ENCODE measurements around the gene SLC12A7.
"Not testable (repeated sequence)": the region's sequence is repeated elsewhere in the genome, so short reads cannot be mapped to it uniquely, and the experiment has no call there.

Gene SLC12A7

GRCh38 chr5:1090538-1090937 is 21.3 kb downstream of the SLC12A7 start:
- in situ Hi-C loops (cut with MboI; ENCODE audit: low pct_unique_long_range_greater_than_20kb, low sequenced_read_pairs), result no loop called here
- DNase-seq, result no peak

GRCh38 chr5:1089621-1090040 is 22.2 kb downstream of the SLC12A7 start:
- no peak for DNase-seq
- in situ Hi-C loops (cut with MboI; ENCODE audit: low pct_unique_long_range_greater_than_20kb, low sequenced_read_pairs), result no loop called here

- in situ Hi-C loops (cut with MboI; ENCODE audit: low pct_unique_long_range_greater_than_20kb, low sequenced_read_pairs), result no loop called here
These were observed 22.7 kb downstream of the SLC12A7 start for GRCh38 chr5:1089146-1089545.

GRCh38 chr5:1088726-1089125 is 23.1 kb downstream of the SLC12A7 start:
- DNase-seq, result no peak
- in situ Hi-C loops (cut with MboI; ENCODE audit: low pct_unique_long_range_greater_than_20kb, low sequenced_read_pairs), result no loop called here

More at GRCh38 chr5:1089146-1089545, 22.7 kb downstream of the SLC12A7 start:
- DNase-seq, result no peak

- DNase-seq, result no peak
- in situ Hi-C loops (cut with MboI; ENCODE audit: low pct_unique_long_range_greater_than_20kb, low sequenced_read_pairs), result no loop called here
These were observed 23.8 kb downstream of the SLC12A7 start for GRCh38 chr5:1088031-1088430.

GRCh38 chr5:1087428-1087827 is 24.4 kb downstream of the SLC12A7 start:
- no peak for DNase-seq
- in situ Hi-C loops (cut with MboI; ENCODE audit: low pct_unique_long_range_greater_than_20kb, low sequenced_read_pairs), result no loop called here

GRCh38 chr5:1086871-1087270 is 25.0 kb downstream of the SLC12A7 start:
- DNase-seq, result no peak
- in situ Hi-C loops (cut with MboI; ENCODE audit: low pct_unique_long_range_greater_than_20kb, low sequenced_read_pairs), result no loop called here

GRCh38 chr5:1086137-1086536 is 25.7 kb downstream of the SLC12A7 start:
- in situ Hi-C loops (cut with MboI; ENCODE audit: low pct_unique_long_range_greater_than_20kb, low sequenced_read_pairs), result no loop called here
- no peak for DNase-seq

GRCh38 chr5:1085391-1085790 is 26.5 kb downstream of the SLC12A7 start:
- no peak for DNase-seq
- in situ Hi-C loops (cut with MboI; ENCODE audit: low pct_unique_long_range_greater_than_20kb, low sequenced_read_pairs), result no loop called here

GRCh38 chr5:1083823-1084605 is 27.8 kb downstream of the SLC12A7 start:
- no peak for DNase-seq
- in situ Hi-C loops (cut with MboI; ENCODE audit: low pct_unique_long_range_greater_than_20kb, low sequenced_read_pairs), result no loop called here

- DNase-seq; in situ Hi-C loops (cut with MboI; ENCODE audit: low pct_unique_long_range_greater_than_20kb, low sequenced_read_pairs): not testable (repeated sequence)
These were observed 28.8 kb downstream of the SLC12A7 start for GRCh38 chr5:1083026-1083425.

GRCh38 chr5:1081519-1081918 is 30.3 kb downstream of the SLC12A7 start:
- in situ Hi-C loops (cut with MboI; ENCODE audit: low pct_unique_long_range_greater_than_20kb, low sequenced_read_pairs), result no loop called here
- DNase-seq, result no peak

GRCh38 chr5:1080432-1080831 is 31.4 kb downstream of the SLC12A7 start:
- in situ Hi-C loops (cut with MboI; ENCODE audit: low pct_unique_long_range_greater_than_20kb, low sequenced_read_pairs), result no loop called here
- no peak for DNase-seq

- in situ Hi-C loops (cut with MboI; ENCODE audit: low pct_unique_long_range_greater_than_20kb, low sequenced_read_pairs), result no loop called here
- no peak for DNase-seq
These were observed 31.9 kb downstream of the SLC12A7 start for GRCh38 chr5:1079961-1080360.

- DNase-seq, result no peak
- in situ Hi-C loops (cut with MboI; ENCODE audit: low pct_unique_long_range_greater_than_20kb, low sequenced_read_pairs), result no loop called here
These were observed 32.4 kb downstream of the SLC12A7 start for GRCh38 chr5:1079486-1079885.

GRCh38 chr5:1078851-1079250 is 33.0 kb downstream of the SLC12A7 start:
- no peak for DNase-seq
- in situ Hi-C loops (cut with MboI; ENCODE audit: low pct_unique_long_range_greater_than_20kb, low sequenced_read_pairs), result no loop called here

GRCh38 chr5:1078206-1078605 is 33.7 kb downstream of the SLC12A7 start:
- in situ Hi-C loops (cut with MboI; ENCODE audit: low pct_unique_long_range_greater_than_20kb, low sequenced_read_pairs), result no loop called here
- no peak for DNase-seq

- in situ Hi-C loops (cut with MboI; ENCODE audit: low pct_unique_long_range_greater_than_20kb, low sequenced_read_pairs), result no loop called here
- DNase-seq, result no peak
These were observed 34.3 kb downstream of the SLC12A7 start for GRCh38 chr5:1077491-1078020.

GRCh38 chr5:1077026-1077425 is 34.8 kb downstream of the SLC12A7 start:
- in situ Hi-C loops (cut with MboI; ENCODE audit: low pct_unique_long_range_greater_than_20kb, low sequenced_read_pairs), result no loop called here

GRCh38 chr5:1076406-1076805 is 35.5 kb downstream of the SLC12A7 start:
- in situ Hi-C loops (cut with MboI; ENCODE audit: low pct_unique_long_range_greater_than_20kb, low sequenced_read_pairs), result no loop called here
- DNase-seq, result no peak

More at GRCh38 chr5:1077026-1077425, 34.8 kb downstream of the SLC12A7 start:
- DNase-seq, result no peak

GRCh38 chr5:1075931-1076330 is 35.9 kb downstream of the SLC12A7 start:
- in situ Hi-C loops (cut with MboI; ENCODE audit: low pct_unique_long_range_greater_than_20kb, low sequenced_read_pairs), result no loop called here
- DNase-seq, result no peak

Measured in KBM-7 (cell line).